ENCODE results near the gene KLK8.

DNA sequence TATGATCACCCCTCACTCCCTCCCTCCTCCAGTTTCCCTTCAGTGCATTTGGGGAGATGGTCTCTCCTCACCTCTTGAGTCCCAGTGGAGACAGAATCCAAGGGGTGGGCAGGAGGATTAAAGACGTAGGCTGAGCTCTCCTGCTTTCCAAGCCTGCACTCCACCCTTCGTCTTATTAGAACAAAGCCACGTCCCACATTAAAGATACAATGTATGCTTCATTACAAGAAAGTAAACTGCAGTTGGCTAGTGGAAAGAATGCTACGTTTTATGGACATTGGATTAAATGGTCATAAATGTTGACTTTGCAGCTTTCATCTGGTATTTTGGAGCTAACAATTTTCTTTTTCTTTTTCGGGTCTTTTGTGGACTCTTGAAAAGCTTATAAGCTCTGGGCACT, 26.5 kb upstream of the KLK8 start:
- no peak for TF ChIP-seq CTCF (conservative IDR thresholded peaks at IDR 0.05)
- TF ChIP-seq EZH2 (IDR thresholded peaks at IDR 0.05; ENCODE audit: low read depth): no peak
